ENCODE results near the gene LTBP2. TPM values are rescaled to one million over a fixed set of nuclear protein-coding genes. Genes with fewer than 3 reads are reported as not detected.

Gene LTBP2
- total RNA-seq, 1 donor, result 493 TPM

DNA sequence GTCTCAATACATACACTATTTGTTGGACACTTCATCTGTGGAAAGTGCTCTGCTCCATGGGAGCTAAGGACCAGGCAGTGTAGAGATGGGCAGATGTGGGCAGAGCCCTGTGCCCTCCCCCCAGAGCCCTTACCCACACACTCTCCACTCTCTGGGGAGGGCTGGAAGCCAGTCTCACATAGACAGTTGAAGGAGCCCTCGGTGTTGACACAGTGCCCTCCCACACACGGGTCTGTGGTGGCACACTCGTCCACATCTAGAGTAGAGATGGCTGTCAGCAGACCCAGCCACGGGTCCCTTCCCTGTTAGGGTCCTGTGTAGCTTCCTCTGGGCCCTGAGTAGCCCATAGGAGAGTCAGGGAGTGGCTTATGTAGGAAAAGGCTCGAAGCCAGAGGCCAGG lies 104.2 kb downstream of the LTBP2 start:
- no peak overlapping the region for H3K4me2 ChIP-seq (ENCODE audit: insufficient read depth, low read length)
- no peaks in the 10 kb centered on the region for H3K27me3 ChIP-seq (ENCODE audit: insufficient read depth, low read length)
- peak overlapping the region; percentile 49 for H3K27ac ChIP-seq (ENCODE audit: low read depth, low read length)
- no peak for TF ChIP-seq CTCF (IDR thresholded peaks at IDR 0.05; ENCODE audit: extremely low read depth, low read depth, low read length)
- H2AFZ ChIP-seq (ENCODE audit: low read length), result no peak overlapping the region
- no peaks in the 10 kb centered on the region for H3K9me3 ChIP-seq (ENCODE audit: low read depth, low read length)
- no peak for DNase-seq (ENCODE audit: insufficient read length, low spot score, missing footprints)
- H4K20me1 ChIP-seq (ENCODE audit: insufficient read depth, low read length), result peaks cover 3% of the 10 kb centered on the region
- H3K36me3 ChIP-seq (ENCODE audit: insufficient read depth, low read length), result peaks cover 95% of the 10 kb centered on the region
- H3K4me3 ChIP-seq (ENCODE audit: insufficient read depth, low read length), result no peak overlapping the region
- peaks cover 27% of the 10 kb centered on the region for H3K4me1 ChIP-seq (ENCODE audit: insufficient read depth, low read length)
- H3K79me2 ChIP-seq (ENCODE audit: insufficient read depth, low read length), result no peaks in the 10 kb centered on the region

GRCh38 chr14:74507085-74507484 lies 105.0 kb downstream of the LTBP2 start:
- TF ChIP-seq CTCF (IDR thresholded peaks at IDR 0.05; ENCODE audit: extremely low read depth, low read depth, low read length), result no peak
- H3K4me1 ChIP-seq (ENCODE audit: insufficient read depth, low read length), result peaks cover 20% of the 10 kb centered on the region
- no peaks in the 10 kb centered on the region for H3K9me3 ChIP-seq (ENCODE audit: low read depth, low read length)
- no peaks in the 10 kb centered on the region for H3K27me3 ChIP-seq (ENCODE audit: insufficient read depth, low read length)
- H4K20me1 ChIP-seq (ENCODE audit: insufficient read depth, low read length), result peaks cover 5% of the 10 kb centered on the region
- no peak overlapping the region for H3K27ac ChIP-seq (ENCODE audit: low read depth, low read length)
- peaks cover 95% of the 10 kb centered on the region for H3K36me3 ChIP-seq (ENCODE audit: insufficient read depth, low read length)
- no peak overlapping the region for H3K4me2 ChIP-seq (ENCODE audit: insufficient read depth, low read length)
- H3K79me2 ChIP-seq (ENCODE audit: insufficient read depth, low read length), result no peaks in the 10 kb centered on the region
- no peak overlapping the region for H3K4me3 ChIP-seq (ENCODE audit: insufficient read depth, low read length)
- no peak overlapping the region for H2AFZ ChIP-seq (ENCODE audit: low read length)
- no peak for DNase-seq (ENCODE audit: insufficient read length, low spot score, missing footprints)

DNA sequence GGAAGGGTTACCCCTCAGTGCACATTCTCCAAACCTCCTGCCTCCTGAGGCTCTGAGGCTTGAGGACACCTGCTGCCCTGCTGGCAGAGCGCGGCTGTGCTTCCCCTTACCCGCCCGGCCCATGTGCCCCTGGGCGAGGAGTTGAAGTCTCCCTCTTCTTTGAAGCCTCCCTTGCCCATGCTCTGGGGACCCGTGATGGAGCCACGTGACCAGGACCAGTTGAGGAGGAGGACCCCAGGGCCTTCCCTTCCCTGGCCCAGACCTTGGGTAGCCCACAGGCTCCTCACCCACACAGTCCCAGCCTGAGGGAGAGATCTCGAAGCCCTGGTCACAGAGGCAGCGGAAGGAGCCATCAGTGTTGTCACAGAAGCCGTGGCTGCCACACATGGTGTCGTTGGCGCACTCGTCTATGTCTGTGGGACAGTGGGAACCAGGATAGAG lies 105.6 kb downstream of the LTBP2 start:
- Histone ChIP-seq H2AFZ (ENCODE audit: low read length) (no peak overlapping the region), H3K27ac (ENCODE audit: low read depth, low read length) (no peak overlapping the region), H3K4me1 (ENCODE audit: insufficient read depth, low read length) (peaks cover 13% of the 10 kb centered on the region), H3K4me3 (ENCODE audit: insufficient read depth, low read length) (no peak overlapping the region), H3K4me2 (ENCODE audit: insufficient read depth, low read length) (no peak overlapping the region), H3K9me3 (ENCODE audit: low read depth, low read length) (no peaks in the 10 kb centered on the region), H3K36me3 (ENCODE audit: insufficient read depth, low read length) (peaks cover 95% of the 10 kb centered on the region), H4K20me1 (ENCODE audit: insufficient read depth, low read length) (peaks cover 5% of the 10 kb centered on the region), H3K27me3 (ENCODE audit: insufficient read depth, low read length) (no peaks in the 10 kb centered on the region), H3K79me2 (ENCODE audit: insufficient read depth, low read length) (no peaks in the 10 kb centered on the region)
- no peak for TF ChIP-seq CTCF (IDR thresholded peaks at IDR 0.05; ENCODE audit: extremely low read depth, low read depth, low read length)
- no peak for DNase-seq (ENCODE audit: insufficient read length, low spot score, missing footprints)

GRCh38 chr14:74505831-74506230 lies 106.2 kb downstream of the LTBP2 start:
- H4K20me1 ChIP-seq (ENCODE audit: insufficient read depth, low read length), result peaks cover 5% of the 10 kb centered on the region
- TF ChIP-seq CTCF (IDR thresholded peaks at IDR 0.05; ENCODE audit: extremely low read depth, low read depth, low read length), result no peak
- no peak for DNase-seq (ENCODE audit: insufficient read length, low spot score, missing footprints)
- H3K4me1 ChIP-seq (ENCODE audit: insufficient read depth, low read length), result peaks cover 7% of the 10 kb centered on the region
- no peak overlapping the region for H3K4me2 ChIP-seq (ENCODE audit: insufficient read depth, low read length)
- H3K27me3 ChIP-seq (ENCODE audit: insufficient read depth, low read length), result no peaks in the 10 kb centered on the region
- peaks cover 98% of the 10 kb centered on the region for H3K36me3 ChIP-seq (ENCODE audit: insufficient read depth, low read length)
- H3K27ac ChIP-seq (ENCODE audit: low read depth, low read length), result no peak overlapping the region
- no peak overlapping the region for H3K4me3 ChIP-seq (ENCODE audit: insufficient read depth, low read length)
- no peak overlapping the region for H2AFZ ChIP-seq (ENCODE audit: low read length)
- H3K79me2 ChIP-seq (ENCODE audit: insufficient read depth, low read length), result no peaks in the 10 kb centered on the region
- H3K9me3 ChIP-seq (ENCODE audit: low read depth, low read length), result no peaks in the 10 kb centered on the region

All from osteoblast (primary cell).